NT2/D1 (cell line): Measurements from ENCODE around the gene CDH4.

Source experiments
- SUZ12 ChIP-seq: IDR thresholded peaks from 2 replicates; pipeline ENCODE4 v1.6.1; 2011; ENCODE audit not compliant: insufficient read length, insufficient read depth; ENCODE audit errors: extremely low read depth
- YY1 ChIP-seq: IDR thresholded peaks from 2 replicates; pipeline ENCODE4 v1.6.1; 2011; ENCODE audit not compliant: insufficient read length, insufficient read depth
- ZNF274 ChIP-seq: IDR thresholded peaks from 2 replicates; pipeline ENCODE4 v1.6.1; 2011; ENCODE audit warnings: mild to moderate bottlenecking, low read depth, low read length

DNA sequence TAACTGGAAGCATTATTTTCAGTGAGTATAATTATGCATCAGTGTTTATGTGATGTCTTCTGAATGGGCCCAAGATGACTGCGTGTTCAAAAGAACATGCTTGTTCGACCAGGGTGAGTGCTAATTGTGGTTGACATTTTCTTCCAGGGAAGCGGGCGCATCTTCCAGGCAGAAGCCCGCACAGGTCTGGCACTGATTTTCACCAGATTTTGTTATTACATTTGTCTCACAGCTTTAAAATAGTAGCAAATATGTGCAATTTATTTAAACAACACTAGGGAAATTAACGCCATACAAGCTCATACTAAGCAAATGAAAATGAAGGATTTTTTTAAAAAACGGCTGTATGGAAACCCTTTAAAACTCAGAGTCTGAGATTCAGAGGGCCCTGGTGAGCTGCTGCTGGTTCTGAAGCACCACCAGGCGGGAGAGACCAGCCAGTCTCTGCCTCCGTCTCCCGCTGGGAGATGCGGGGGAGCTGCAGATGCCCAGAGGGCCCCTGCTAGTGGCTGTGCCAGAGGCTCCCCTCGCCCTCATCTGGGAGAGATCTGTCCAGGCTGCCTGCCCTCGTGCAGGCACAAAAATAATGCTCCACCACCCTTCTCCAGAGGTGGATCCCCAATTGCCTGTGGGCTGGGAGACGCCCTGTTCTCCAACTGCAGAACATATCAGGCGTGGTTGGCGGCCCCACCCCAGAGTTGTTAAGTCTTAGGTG, 516.7 kb downstream of the CDH4 start:
- TF ChIP-seq YY1 (no peak), ZNF274 (no peak), SUZ12 (no peak)
